Trophoblast cell (in vitro differentiated cells and primary cell): ENCODE data around the gene PRCC.

Source experiments
- DNase-seq, 2 donors: peaks; one replicate each; pipeline ENCODE4 v3.0.0-alpha.2; 2016
- H2AFZ ChIP-seq: 2 replicates; pipeline ENCODE4 v1.6.1; 2013; ENCODE audit warnings: low read length, moderate library complexity, mild to moderate bottlenecking; ENCODE audit not compliant: insufficient read depth, poor library complexity
- H2AK5ac ChIP-seq: 2 replicates; pipeline ENCODE4 v1.6.1; 2013; ENCODE audit warnings: mild to moderate bottlenecking, low read length
- H2BK120ac ChIP-seq: 2 replicates; pipeline ENCODE4 v1.6.1; 2013; ENCODE audit warnings: low read length, mild to moderate bottlenecking, moderate library complexity; ENCODE audit not compliant: insufficient read depth, poor library complexity
- H2BK12ac ChIP-seq: 2 replicates; pipeline ENCODE4 v1.6.1; 2013; ENCODE audit warnings: mild to moderate bottlenecking, low read length, moderate library complexity
- H2BK5ac ChIP-seq: 2 replicates; pipeline ENCODE4 v1.6.1; 2013; ENCODE audit warnings: low read length, low read depth, moderate library complexity, mild to moderate bottlenecking; ENCODE audit not compliant: poor library complexity
- H3K14ac ChIP-seq: 2 replicates; pipeline ENCODE4 v1.6.1; 2013; ENCODE audit warnings: mild to moderate bottlenecking, low read length
- H3K18ac ChIP-seq: 2 replicates; pipeline ENCODE4 v1.6.1; 2013; ENCODE audit warnings: mild to moderate bottlenecking, low read length
- H3K23ac ChIP-seq: 2 replicates; pipeline ENCODE4 v1.6.1; 2013; ENCODE audit warnings: low read length
- H3K27ac ChIP-seq: 2 replicates; pipeline ENCODE4 v1.5.1; 2013; ENCODE audit warnings: low read depth, mild to moderate bottlenecking, inconsistent platforms, low read length, moderate library complexity
- H3K27me3 ChIP-seq: 2 replicates; pipeline ENCODE4 v1.6.1; 2013; ENCODE audit warnings: inconsistent platforms, mild to moderate bottlenecking, low read length, moderate library complexity; ENCODE audit not compliant: insufficient read depth
- H3K36me3 ChIP-seq, 2 experiments: 1 replicate in 1 of 2; 2 replicates in 1 of 2; pipeline ENCODE4 v1.6.1; 2013; ENCODE audit warnings: low read length in 2 of 2, mild to moderate bottlenecking in 2 of 2, moderate library complexity in 1 of 2; ENCODE audit not compliant: insufficient read depth in 2 of 2, control insufficient read depth in 1 of 2
- H3K4ac ChIP-seq: 2 replicates; pipeline ENCODE4 v1.6.1; 2013; ENCODE audit warnings: low read depth, mild to moderate bottlenecking, low read length, moderate library complexity
- H3K4me1 ChIP-seq, 2 experiments: 1 replicate in 1 of 2; 2 replicates in 1 of 2; pipeline ENCODE4 v1.6.1; 2013; ENCODE audit warnings: low read length in 2 of 2, mild to moderate bottlenecking in 2 of 2, moderate library complexity in 1 of 2; ENCODE audit not compliant: insufficient read depth in 2 of 2, control insufficient read depth in 1 of 2
- H3K4me2 ChIP-seq: 2 replicates; pipeline ENCODE4 v1.6.1; 2013; ENCODE audit warnings: inconsistent platforms, mild to moderate bottlenecking, low read length, moderate library complexity
- H3K4me3 ChIP-seq: 2 replicates; pipeline ENCODE4 v1.5.1; 2013; ENCODE audit warnings: mild to moderate bottlenecking, low read depth, low read length, inconsistent platforms
- H3K79me1 ChIP-seq: one replicate; pipeline ENCODE4 v1.6.1; 2013; ENCODE audit warnings: low read length
- H3K79me2 ChIP-seq: 2 replicates; pipeline ENCODE4 v1.6.1; 2013; ENCODE audit warnings: low read length, mild to moderate bottlenecking; ENCODE audit not compliant: control insufficient read depth, insufficient read depth, poor library complexity
- H3K9ac ChIP-seq: 2 replicates; pipeline ENCODE4 v1.6.1; 2013; ENCODE audit warnings: mild to moderate bottlenecking, low read length
- H3K9me3 ChIP-seq: 2 replicates; pipeline ENCODE4 v1.6.1; 2013; ENCODE audit warnings: low read depth, mild to moderate bottlenecking, control low read depth, inconsistent platforms, low read length; ENCODE audit not compliant: insufficient read depth
- H4K12ac ChIP-seq: 2 replicates; pipeline ENCODE4 v1.6.1; 2013; ENCODE audit warnings: low read depth, mild to moderate bottlenecking, low read length, moderate library complexity
- H4K8ac ChIP-seq: 2 replicates; pipeline ENCODE4 v1.6.1; 2013; ENCODE audit warnings: low read depth, mild to moderate bottlenecking, low read length, moderate library complexity
- H4K91ac ChIP-seq: one replicate; pipeline ENCODE4 v1.6.1; 2013; ENCODE audit warnings: low read depth, mild to moderate bottlenecking, low read length, moderate library complexity
- WGBS: extraction: QIAGEN DNeasy Blood & Tissue Kit; methylation state at CpG from one replicate; pipeline ENCODE4 v1.1.7; 2013; ENCODE audit warnings: missing lambda C conversion rate; ENCODE audit not compliant: insufficient read length, insufficient coverage; ENCODE audit errors: extremely low coverage; 5-methylcytosine and 5-hydroxymethylcytosine counted together

PRCC gene

GRCh38 chr1:156743367-156744302 is 23.7 kb upstream of the PRCC start:
- H3K9me3 ChIP-seq, result no peaks in the 10 kb centered on the region
- H3K4me1 ChIP-seq, result peaks cover 27 to 29% of the 10 kb centered on the region in 2 experiments
- no peak overlapping the region for H3K23ac ChIP-seq
- H3K27ac ChIP-seq, result no peak overlapping the region
- H3K36me3 ChIP-seq, result peaks cover 25 to 35% of the 10 kb centered on the region in 2 experiments
- no peak overlapping the region for H2BK5ac ChIP-seq
- H3K79me1 ChIP-seq, result peaks cover 24% of the 10 kb centered on the region
- H2AK5ac ChIP-seq, result no peak overlapping the region
- H3K4me3 ChIP-seq, result no peak overlapping the region
- no peak overlapping the region for H4K8ac ChIP-seq
- H3K27me3 ChIP-seq, result no peaks in the 10 kb centered on the region
- no peak overlapping the region for H2BK120ac ChIP-seq
- no CpG with 5 or more reads among the region's 14 CpGs for WGBS
- no peak overlapping the region for H3K4me2 ChIP-seq
- H4K12ac ChIP-seq, result no peak overlapping the region
- H2BK12ac ChIP-seq, result no peak overlapping the region
- no peak overlapping the region for H4K91ac ChIP-seq
- H3K14ac ChIP-seq, result no peak overlapping the region
- H3K4ac ChIP-seq, result no peak overlapping the region
- H3K79me2 ChIP-seq, result peaks cover 25% of the 10 kb centered on the region
- DNase-seq, result no peak
- no peak overlapping the region for H3K9ac ChIP-seq
- no peak overlapping the region for H3K18ac ChIP-seq
- no peak overlapping the region for H2AFZ ChIP-seq

DNA sequence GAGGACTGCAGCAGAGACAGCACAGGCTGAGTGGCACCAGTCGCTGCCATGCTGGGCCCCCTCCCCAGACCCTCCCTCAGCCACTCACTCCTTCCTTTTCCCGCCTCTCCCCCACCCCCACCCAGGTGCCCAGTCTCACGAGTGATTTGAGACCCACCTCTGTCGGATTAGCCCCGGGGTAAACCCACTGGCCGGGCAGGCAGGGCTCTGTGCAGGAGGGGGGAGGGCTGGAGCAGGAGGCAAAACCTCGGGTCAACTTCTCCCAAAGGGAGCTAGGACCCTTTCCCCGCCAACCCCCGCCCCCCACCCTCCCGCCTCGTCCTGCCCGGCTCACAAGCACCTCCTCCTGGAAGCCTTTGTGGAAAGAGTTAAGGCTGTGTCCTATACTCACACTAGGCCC is 23.0 kb upstream of the PRCC start:
- Histone ChIP-seq H2BK5ac (no peak overlapping the region), H3K79me1 (peaks cover 31% of the 10 kb centered on the region), H3K18ac (no peak overlapping the region), H3K4me2 (no peak overlapping the region), H3K14ac (no peak overlapping the region), H3K23ac (no peak overlapping the region), H3K79me2 (peaks cover 32% of the 10 kb centered on the region), H3K4me1 (peaks cover 34 to 36% of the 10 kb centered on the region in 2 experiments), H2BK120ac (no peak overlapping the region), H3K4me3 (no peak overlapping the region), H2AFZ (no peak overlapping the region), H3K27me3 (no peaks in the 10 kb centered on the region), H3K9me3 (no peaks in the 10 kb centered on the region), H4K12ac (no peak overlapping the region), H3K4ac (no peak overlapping the region), H3K36me3 (peaks cover 27 to 36% of the 10 kb centered on the region in 2 experiments), H3K27ac (no peak overlapping the region), H3K9ac (peak overlapping the region; percentile 32), H4K91ac (no peak overlapping the region), H4K8ac (no peak overlapping the region), H2BK12ac (no peak overlapping the region), H2AK5ac (no peak overlapping the region)
- no peak for DNase-seq
- no CpG with 5 or more reads among the region's 12 CpGs for WGBS

DNA sequence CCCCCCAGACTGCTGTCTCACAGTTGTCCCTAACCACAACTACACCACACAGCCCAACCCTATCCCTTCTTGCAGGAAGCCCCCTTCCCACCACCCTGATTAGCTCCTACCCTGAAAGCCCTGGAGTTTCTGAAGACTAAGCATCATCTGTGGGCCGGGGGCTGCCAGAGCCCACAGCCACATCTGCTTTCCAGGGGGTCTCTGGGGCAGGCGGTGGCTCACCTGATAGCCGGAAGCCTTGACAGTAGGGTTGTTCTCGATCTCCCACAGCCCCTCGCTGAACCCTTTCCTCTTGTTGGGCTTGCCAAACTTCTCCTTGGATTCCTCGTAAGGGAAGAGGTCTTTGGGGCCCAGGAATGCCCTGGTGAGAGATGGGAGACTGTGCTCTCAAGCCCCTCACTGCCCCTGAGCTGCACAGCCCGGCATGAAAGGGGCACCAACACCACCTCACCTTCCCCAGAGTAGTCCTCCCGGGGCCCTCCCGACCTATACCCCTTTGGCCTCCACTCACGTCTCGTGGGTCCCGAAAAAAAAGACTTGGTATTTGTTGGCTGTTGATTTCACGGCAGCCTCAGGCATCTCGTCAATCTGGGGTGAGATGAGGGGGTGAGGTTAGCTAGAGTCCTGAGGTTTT is 22.4 kb upstream of the PRCC start:
- no CpG with 5 or more reads among the region's 14 CpGs for WGBS
- H3K4me3 ChIP-seq, result no peak overlapping the region
- DNase-seq, result no peak

DNA sequence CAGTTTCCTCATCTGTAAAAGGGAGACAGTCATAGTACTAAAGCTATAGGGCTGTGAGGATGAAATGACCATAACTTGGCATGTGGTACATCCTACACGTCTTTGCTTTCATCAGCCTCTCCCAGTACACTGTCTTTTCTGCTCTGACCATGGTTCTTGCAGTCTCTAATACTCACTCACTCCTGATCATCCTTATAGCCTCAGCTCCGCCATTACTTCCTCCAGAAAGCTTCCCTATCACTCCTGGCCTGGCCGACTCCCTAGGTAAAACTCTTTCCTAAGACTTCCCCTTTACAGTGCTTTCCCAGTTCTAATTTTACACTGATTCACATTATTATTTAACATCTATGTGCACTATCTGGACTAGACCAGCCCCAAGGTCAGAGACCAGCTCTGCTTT is 21.5 kb upstream of the PRCC start:
- no peak overlapping the region for H3K4me3 ChIP-seq

More for the DNA sequence above, 22.4 kb upstream of the PRCC start:
- Histone ChIP-seq H3K4me2 (no peak overlapping the region), H2BK12ac (peak overlapping the region; percentile 19), H3K9me3 (no peaks in the 10 kb centered on the region), H3K27ac (no peak overlapping the region), H2BK120ac (no peak overlapping the region), H2AFZ (no peak overlapping the region), H3K18ac (peak overlapping the region; percentile 33), H2AK5ac (no peak overlapping the region), H3K79me2 (peaks cover 38% of the 10 kb centered on the region), H3K4ac (peak overlapping the region; percentile 93), H3K36me3 (peaks cover 33 to 40% of the 10 kb centered on the region in 2 experiments), H4K8ac (peak overlapping the region; percentile 57), H2BK5ac (no peak overlapping the region), H3K23ac (no peak overlapping the region), H3K9ac (peak overlapping the region; percentile 32), H4K91ac (no peak overlapping the region), H4K12ac (peak overlapping the region; percentile 48), H3K14ac (no peak overlapping the region), H3K79me1 (peaks cover 31% of the 10 kb centered on the region), H3K27me3 (no peaks in the 10 kb centered on the region), H3K4me1 (peaks cover 40 to 42% of the 10 kb centered on the region in 2 experiments)

More for the DNA sequence above, 21.5 kb upstream of the PRCC start:
- Histone ChIP-seq H3K4me1 (peaks cover 45 to 47% of the 10 kb centered on the region in 2 experiments), H3K27ac (no peak overlapping the region), H2AK5ac (no peak overlapping the region), H3K18ac (no peak overlapping the region), H3K9ac (peak overlapping the region; percentile 11), H3K79me1 (peaks cover 37% of the 10 kb centered on the region), H2BK12ac (no peak overlapping the region), H4K8ac (peak overlapping the region; percentile 97), H2BK120ac (no peak overlapping the region), H2AFZ (no peak overlapping the region), H3K4me2 (peak overlapping the region; percentile 67), H3K23ac (no peak overlapping the region), H3K4ac (peak overlapping the region; percentile 93), H3K9me3 (peaks cover 2% of the 10 kb centered on the region), H3K27me3 (no peaks in the 10 kb centered on the region), H3K36me3 (peaks cover 33 to 40% of the 10 kb centered on the region in 2 experiments), H3K79me2 (peaks cover 48% of the 10 kb centered on the region), H2BK5ac (peak overlapping the region; percentile 2), H4K12ac (no peak overlapping the region), H4K91ac (peak overlapping the region; percentile 94), H3K14ac (no peak overlapping the region)
- DNase-seq, result no peak
- WGBS, result no CpG with 5 or more reads among the region's 3 CpGs
